ENCODE measurements around the gene AP4B1. TPM values are rescaled to one million over a fixed set of nuclear protein-coding genes. Genes with fewer than 3 reads are reported as not detected.

The AP4B1 gene
- total RNA-seq, 4 donors from 2014 or later: 2.8 to 47.8 (median 18.5) TPM

GRCh38 chr1:113916974-113917373 is 12.4 kb upstream of the AP4B1 start:
- intact Hi-C loops (cut with DNase I; ENCODE audit: low total_unique reads): no loop called here
- Histone ChIP-seq H3K36me3 (no peaks in the 10 kb centered on the region), H3K27me3 (no peaks in the 10 kb centered on the region), H3K4me3 (no peak overlapping the region), H3K9me3 (no peaks in the 10 kb centered on the region), H3K27ac (no peak overlapping the region), H3K4me1 (peaks cover 0 to 4% of the 10 kb centered on the region in 2 donors)
- DNase-seq: no peak
- TF ChIP-seq CTCF (IDR thresholded peaks at IDR 0.05) (no peak), POLR2A (IDR thresholded peaks at IDR 0.05) (no peak)

GRCh38 chr1:113913887-113914664 is 9.5 kb upstream of the AP4B1 start:
- H3K27me3 ChIP-seq: no peaks in the 10 kb centered on the region
- H3K9me3 ChIP-seq: no peaks in the 10 kb centered on the region
- TF ChIP-seq CTCF (IDR thresholded peaks at IDR 0.05) (no peak), POLR2A (IDR thresholded peaks at IDR 0.05) (no peak)
- H3K27ac ChIP-seq: no peak overlapping the region
- intact Hi-C loops (cut with DNase I; ENCODE audit: low total_unique reads): no loop called here
- no peak overlapping the region for H3K4me3 ChIP-seq
- DNase-seq: no peak
- no peaks in the 10 kb centered on the region for H3K36me3 ChIP-seq
- H3K4me1 ChIP-seq: peaks cover 0 to 4% of the 10 kb centered on the region in 2 donors

GRCh38 chr1:113913312-113913668 is 8.7 kb upstream of the AP4B1 start:
- intact Hi-C loops (cut with DNase I; ENCODE audit: low total_unique reads): no loop called here
- Histone ChIP-seq H3K4me3 (no peak overlapping the region), H3K9me3 (no peaks in the 10 kb centered on the region), H3K36me3 (no peaks in the 10 kb centered on the region), H3K4me1 (peaks cover 0 to 4% of the 10 kb centered on the region in 2 donors), H3K27ac (peak overlapping the region; percentile 39 to 53), H3K27me3 (no peaks in the 10 kb centered on the region)
- TF ChIP-seq POLR2A (IDR thresholded peaks at IDR 0.05): no peak
- TF ChIP-seq CTCF (IDR thresholded peaks at IDR 0.05): no peak
- DNase-seq: no peak

GRCh38 chr1:113912594-113913311 is 8.2 kb upstream of the AP4B1 start:
- TF ChIP-seq POLR2A (IDR thresholded peaks at IDR 0.05): no peak
- TF ChIP-seq CTCF (IDR thresholded peaks at IDR 0.05): no peak
- intact Hi-C loops (cut with DNase I; ENCODE audit: low total_unique reads): no loop called here
- Histone ChIP-seq H3K27ac (peak overlapping the region; percentile 39 to 53), H3K27me3 (no peaks in the 10 kb centered on the region), H3K9me3 (no peaks in the 10 kb centered on the region), H3K4me3 (no peak overlapping the region), H3K36me3 (no peaks in the 10 kb centered on the region), H3K4me1 (peaks cover 0 to 4% of the 10 kb centered on the region in 2 donors)
- DNase-seq: peak; percentile 21 to 24

- no peaks in the 10 kb centered on the region for H3K27me3 ChIP-seq
- no peaks in the 10 kb centered on the region for H3K9me3 ChIP-seq
- TF ChIP-seq CTCF (IDR thresholded peaks at IDR 0.05) (no peak), POLR2A (IDR thresholded peaks at IDR 0.05) (no peak)
- intact Hi-C loops (cut with DNase I; ENCODE audit: low total_unique reads): no loop called here
- DNase-seq: peak in 1 of 2 donors; percentile 41
- peak overlapping the region; percentile 59 to 95 for H3K4me3 ChIP-seq
- peaks cover 4 to 9% of the 10 kb centered on the region in 2 donors for H3K4me1 ChIP-seq
- H3K36me3 ChIP-seq: no peaks in the 10 kb centered on the region
- H3K27ac ChIP-seq: peak overlapping the region; percentile 88 to 90
These were observed 849 bp upstream of the AP4B1 start for GRCh38 chr1:113905435-113905861.
